HG03280 (cell line): ENCODE results near the gene PCGF5.
"Not testable (repeated sequence)": the region's sequence is repeated elsewhere in the genome, so short reads cannot be mapped to it uniquely, and the experiment has no call there.

Source experiments
- ATAC-seq: cut with Tn5 transposase; IDR thresholded peaks from one replicate; pipeline ENCODE4 v1.9.1; 2021; ENCODE audit warnings: mild to moderate bottlenecking, moderate library complexity; ENCODE audit not compliant: unreplicated experiment

Gene PCGF5

GRCh38 chr10:91220194-91220953, at the start of gene PCGF5:
Gene PCGF5, plus strand, starts transcription at chr10:91220663. Its CDS starts 2,209 bp downstream, at chr10:91222872.
- ATAC-seq, result peak; percentile 96

GRCh38 chr10:91171485-91171884, 49.0 kb upstream of the PCGF5 start:
- no peak for ATAC-seq

GRCh38 chr10:91172348-91172747, 48.1 kb upstream of the PCGF5 start:
- no peak for ATAC-seq

GRCh38 chr10:91185239-91185875, 35.1 kb upstream of the PCGF5 start:
- ATAC-seq, result no peak

GRCh38 chr10:91187156-91187555, 33.3 kb upstream of the PCGF5 start:
- ATAC-seq, result no peak

GRCh38 chr10:91188010-91188409, 32.5 kb upstream of the PCGF5 start:
- ATAC-seq, result not testable (repeated sequence)

GRCh38 chr10:91188889-91189288, 31.6 kb upstream of the PCGF5 start:
- no peak for ATAC-seq

GRCh38 chr10:91190388-91190870, 30.0 kb upstream of the PCGF5 start:
- ATAC-seq, result no peak

GRCh38 chr10:91190876-91191583, 29.4 kb upstream of the PCGF5 start:
- ATAC-seq, result no peak

GRCh38 chr10:91191584-91191919, 28.9 kb upstream of the PCGF5 start:
- ATAC-seq, result no peak

- no peak for ATAC-seq
Measured at GRCh38 chr10:91194497-91195179, 25.8 kb upstream of the PCGF5 start.

- ATAC-seq, result no peak
Measured at GRCh38 chr10:91196268-91197048, 24.0 kb upstream of the PCGF5 start.

- ATAC-seq, result no peak
Measured at GRCh38 chr10:91197127-91197526, 23.3 kb upstream of the PCGF5 start.

GRCh38 chr10:91198781-91199180, 21.7 kb upstream of the PCGF5 start:
- peak; percentile 81 for ATAC-seq

- ATAC-seq, result no peak
Measured at GRCh38 chr10:91200314-91201212, 19.9 kb upstream of the PCGF5 start.

- peak; percentile 34 for ATAC-seq
Measured at GRCh38 chr10:91201213-91201996, 19.1 kb upstream of the PCGF5 start.

GRCh38 chr10:91206427-91206826, 14.0 kb upstream of the PCGF5 start:
- ATAC-seq, result peak; percentile 46

GRCh38 chr10:91206837-91207474, 13.5 kb upstream of the PCGF5 start:
- no peak for ATAC-seq
